ENCODE data around the gene ELOVL2.
A peak's percentile ranks its signal among the peaks of the same experiment; 100 is the strongest.

The ELOVL2 gene

GRCh38 chr6:11056871-11057270 lies 12.8 kb upstream of the ELOVL2 start:
- DNase-seq = no peak

- DNase-seq = no peak
These were observed 11.1 kb upstream of the ELOVL2 start for GRCh38 chr6:11055127-11055627.

- no peak for DNase-seq
These were observed 10.6 kb upstream of the ELOVL2 start for GRCh38 chr6:11054722-11055121.

GRCh38 chr6:11053307-11053706 lies 9.2 kb upstream of the ELOVL2 start:
- DNase-seq = no peak

GRCh38 chr6:11050731-11051130 lies 6.6 kb upstream of the ELOVL2 start:
- DNase-seq = no peak

- DNase-seq = no peak
These were observed 635 bp upstream of the ELOVL2 start for GRCh38 chr6:11044712-11045167.

GRCh38 chr6:11043378-11043960 lies 636 bp downstream of the ELOVL2 start:
- peak; percentile 6 for DNase-seq

GRCh38 chr6:11042750-11043377 lies 1.2 kb downstream of the ELOVL2 start:
- no peak for DNase-seq

- DNase-seq = no peak
These were observed 1.9 kb downstream of the ELOVL2 start for GRCh38 chr6:11042025-11042749.

GRCh38 chr6:11040134-11040533 lies 4.0 kb downstream of the ELOVL2 start:
- DNase-seq = no peak

GRCh38 chr6:11039040-11039439 lies 5.1 kb downstream of the ELOVL2 start:
- no peak for DNase-seq

GRCh38 chr6:11036977-11037430 lies 7.1 kb downstream of the ELOVL2 start:
- no peak for DNase-seq

- DNase-seq = no peak
These were observed 7.8 kb downstream of the ELOVL2 start for GRCh38 chr6:11036351-11036740.

- no peak for DNase-seq
These were observed 8.3 kb downstream of the ELOVL2 start for GRCh38 chr6:11035616-11036350.

- no peak for DNase-seq
These were observed 10.3 kb downstream of the ELOVL2 start for GRCh38 chr6:11033825-11034224.

GRCh38 chr6:11030904-11031303 lies 13.2 kb downstream of the ELOVL2 start:
- no peak for DNase-seq

- no peak for DNase-seq
These were observed 15.1 kb downstream of the ELOVL2 start for GRCh38 chr6:11028959-11029358.

GRCh38 chr6:11027565-11028110 lies 16.5 kb downstream of the ELOVL2 start:
- DNase-seq = no peak

GRCh38 chr6:11025921-11026635 lies 18.0 kb downstream of the ELOVL2 start:
- DNase-seq = no peak

- no peak for DNase-seq
These were observed 19.0 kb downstream of the ELOVL2 start for GRCh38 chr6:11025130-11025529.

- DNase-seq = no peak
These were observed 21.1 kb downstream of the ELOVL2 start for GRCh38 chr6:11023032-11023431.

GRCh38 chr6:11021714-11022113 lies 22.4 kb downstream of the ELOVL2 start:
- no peak for DNase-seq

Measured in stimulated activated CD4-positive, alpha-beta T cell treated with anti-CD3 and anti-CD28 coated beads, Interleukin-15, amount 100 ng/mL, for 24 hours (primary cell).